Keratinocyte (primary cell): ENCODE measurements around the gene D2HGDH.

Experiments
- CTCF ChIP-seq, 3 experiments: IDR thresholded peaks in 1 of 3; conservative IDR thresholded peaks in 1 of 3; optimal IDR thresholded peaks in 1 of 3; 2 replicates in 2 of 3; 3 replicates in 1 of 3; pipeline versions ENCODE3 to v1.5.1; 2011; ENCODE audit warnings: low read length in 3 of 3, mild to moderate bottlenecking in 3 of 3, moderate library complexity in 2 of 3, control low read depth in 1 of 3, inconsistent platforms in 1 of 3; ENCODE audit not compliant: insufficient read depth in 2 of 3; ENCODE audit errors: extremely low read depth in 1 of 3
- EZH2 ChIP-seq: IDR thresholded peaks from one replicate; pipeline ENCODE4 v1.6.1; 2012; ENCODE audit warnings: inconsistent platforms, mild to moderate bottlenecking, low read length, moderate library complexity

GRCh38 chr2:241719093-241719492, 15.3 kb upstream of the D2HGDH start:
- TF ChIP-seq CTCF (optimal IDR thresholded peaks at IDR 0.05 in 1 of 3, IDR thresholded peaks at IDR 0.05 in 1 of 3, conservative IDR thresholded peaks at IDR 0.05 in 1 of 3; ENCODE audit: extremely low read depth in 1 of 3, insufficient read depth in 2 of 3, low read length in 3 of 3) (no peak), EZH2 (no peak)
